Measurements from ENCODE around the gene B3GAT3. TPM values are rescaled to one million over a fixed set of nuclear protein-coding genes. Genes with fewer than 3 reads are reported as not detected.
A peak's percentile ranks its signal among the peaks of the same experiment; 100 is the strongest.
"Not testable (repeated sequence)": the region's sequence is repeated elsewhere in the genome, so short reads cannot be mapped to it uniquely, and the experiment has no call there.

Gene B3GAT3
- total RNA-seq, 4 donors from 2014 or later, result 29.9 to 54.1 (median 40.6) TPM

DNA sequence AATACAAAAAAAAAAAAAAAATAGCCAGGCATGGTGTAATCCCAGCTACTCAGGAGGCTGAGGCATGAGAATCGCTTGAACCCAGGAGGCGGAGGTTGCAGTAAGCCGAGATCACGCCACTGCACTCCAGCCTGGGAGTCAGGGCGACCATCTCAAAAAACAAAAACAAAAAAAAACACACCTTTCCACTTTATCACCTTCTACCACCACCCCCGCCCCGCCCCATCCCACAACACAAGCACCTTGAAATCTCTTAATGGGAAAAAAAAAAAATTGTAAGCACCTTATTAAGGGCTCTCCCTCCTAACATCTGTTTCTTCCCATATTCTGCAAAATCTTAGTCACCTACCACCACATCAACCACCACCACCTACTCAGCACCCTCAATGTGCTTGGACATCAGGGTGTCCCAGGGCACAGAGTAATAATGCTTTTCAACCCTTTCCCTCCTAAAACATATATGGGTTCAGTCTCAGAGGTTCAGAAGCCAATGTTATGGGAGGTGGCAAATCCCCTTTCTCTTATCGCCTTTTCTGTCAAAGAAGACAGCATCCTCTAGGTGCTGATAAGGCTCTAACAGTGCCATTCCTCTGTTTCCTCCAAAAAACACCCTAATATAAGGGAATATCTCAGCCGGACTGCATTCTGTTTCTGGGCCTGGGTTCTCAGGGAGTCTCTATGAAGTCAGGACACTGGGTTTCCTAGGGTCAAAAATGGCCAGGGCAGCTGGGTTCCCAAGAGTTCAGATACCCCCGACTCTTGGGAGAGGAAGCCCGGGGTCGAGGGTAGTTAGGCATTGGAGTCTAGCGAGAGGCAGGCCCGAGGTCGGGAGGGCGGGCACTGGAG, 30.6 kb upstream of the B3GAT3 start:
- no peaks in the 10 kb centered on the region for H3K27me3 ChIP-seq
- 31% methylated on average over 15 of the region's 16 CpGs for WGBS
- TF ChIP-seq POLR2AphosphoS5 (IDR thresholded peaks at IDR 0.05), result no peak
- TF ChIP-seq POLR2A (IDR thresholded peaks at IDR 0.05), result no peak
- TF ChIP-seq, protein P1, sequence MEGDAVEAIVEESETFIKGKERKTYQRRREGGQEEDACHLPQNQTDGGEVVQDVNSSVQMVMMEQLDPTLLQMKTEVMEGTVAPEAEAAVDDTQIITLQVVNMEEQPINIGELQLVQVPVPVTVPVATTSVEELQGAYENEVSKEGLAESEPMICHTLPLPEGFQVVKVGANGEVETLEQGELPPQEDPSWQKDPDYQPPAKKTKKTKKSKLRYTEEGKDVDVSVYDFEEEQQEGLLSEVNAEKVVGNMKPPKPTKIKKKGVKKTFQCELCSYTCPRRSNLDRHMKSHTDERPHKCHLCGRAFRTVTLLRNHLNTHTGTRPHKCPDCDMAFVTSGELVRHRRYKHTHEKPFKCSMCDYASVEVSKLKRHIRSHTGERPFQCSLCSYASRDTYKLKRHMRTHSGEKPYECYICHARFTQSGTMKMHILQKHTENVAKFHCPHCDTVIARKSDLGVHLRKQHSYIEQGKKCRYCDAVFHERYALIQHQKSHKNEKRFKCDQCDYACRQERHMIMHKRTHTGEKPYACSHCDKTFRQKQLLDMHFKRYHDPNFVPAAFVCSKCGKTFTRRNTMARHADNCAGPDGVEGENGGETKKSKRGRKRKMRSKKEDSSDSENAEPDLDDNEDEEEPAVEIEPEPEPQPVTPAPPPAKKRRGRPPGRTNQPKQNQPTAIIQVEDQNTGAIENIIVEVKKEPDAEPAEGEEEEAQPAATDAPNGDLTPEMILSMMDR (IDR thresholded peaks at IDR 0.05), result no peak
- TF ChIP-seq EP300 (IDR thresholded peaks at IDR 0.05), result no peak
- H3K4me1 ChIP-seq, result peaks cover 19% of the 10 kb centered on the region
- peaks cover 24% of the 10 kb centered on the region for H3K36me3 ChIP-seq
- H3K4me3 ChIP-seq, result peak overlapping the region; percentile 72
- peak overlapping the region; percentile 90 for H3K27ac ChIP-seq
- H3K9me3 ChIP-seq, result no peaks in the 10 kb centered on the region
- DNase-seq (ENCODE audit: low spot score in 2 of 2), result no peak

- H3K27ac ChIP-seq; H3K27me3 ChIP-seq; DNase-seq (ENCODE audit: low spot score in 2 of 2); H3K9me3 ChIP-seq; H3K4me3 ChIP-seq: not testable (repeated sequence)
- 96% methylated on average over 12 of the region's 12 CpGs for WGBS
- Histone ChIP-seq H3K4me1 (peaks cover 32% of the 10 kb centered on the region), H3K36me3 (peaks cover 24% of the 10 kb centered on the region)
Observed at GRCh38 chr11:62650283-62650682, 28.5 kb upstream of the B3GAT3 start.

DNA sequence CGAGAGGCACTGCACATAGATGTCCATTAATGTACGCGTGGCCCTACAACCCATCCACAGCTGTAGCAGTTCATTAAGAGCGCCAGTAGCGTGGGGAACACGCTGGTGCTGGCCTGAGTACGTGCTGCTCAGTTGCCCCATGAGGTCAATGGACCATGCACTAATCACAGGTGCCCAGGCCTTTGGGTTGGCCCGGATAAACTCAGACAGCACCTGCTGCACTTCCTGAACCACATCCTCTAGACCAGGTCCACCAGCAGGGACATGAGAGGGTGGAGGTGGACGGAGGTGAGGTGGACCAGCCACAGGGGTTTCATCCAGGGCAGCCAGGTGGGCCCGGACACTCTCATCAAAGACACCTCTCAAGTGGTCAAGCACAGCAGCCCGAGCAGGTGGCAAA, 27.7 kb upstream of the B3GAT3 start:
- TF ChIP-seq EP300 (IDR thresholded peaks at IDR 0.05) (no peak), POLR2A (IDR thresholded peaks at IDR 0.05) (no peak), POLR2AphosphoS5 (IDR thresholded peaks at IDR 0.05) (no peak)
- TF ChIP-seq, protein P1 (IDR thresholded peaks at IDR 0.05), result no peak
- Histone ChIP-seq H3K27ac (no peak overlapping the region), H3K4me3 (no peak overlapping the region), H3K36me3 (peaks cover 25% of the 10 kb centered on the region), H3K27me3 (no peaks in the 10 kb centered on the region), H3K9me3 (no peaks in the 10 kb centered on the region), H3K4me1 (peaks cover 40% of the 10 kb centered on the region)
- DNase-seq (ENCODE audit: low spot score in 2 of 2), result no peak
- WGBS, result 94% methylated on average over 11 of the region's 11 CpGs

DNA sequence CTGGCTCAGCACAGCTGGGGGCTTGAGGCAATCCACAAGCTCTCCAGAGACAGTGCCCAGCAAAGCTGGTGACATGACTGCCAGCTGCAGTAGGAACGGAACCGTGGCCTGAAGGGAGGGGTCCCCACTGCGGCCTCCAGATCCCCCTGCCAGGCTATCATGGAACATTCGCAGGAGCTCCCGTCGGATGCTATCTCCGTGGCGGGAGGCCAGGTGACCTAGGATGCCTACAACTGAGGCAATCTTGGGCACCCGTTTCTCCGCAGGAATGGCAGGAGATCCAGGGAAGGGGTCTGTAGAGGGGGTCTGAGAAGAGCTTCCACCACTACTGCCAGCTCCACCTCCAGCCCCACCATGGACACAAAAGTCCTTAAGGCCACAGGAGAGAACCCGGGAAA, 27.2 kb upstream of the B3GAT3 start:
- H3K36me3 ChIP-seq, result peaks cover 29% of the 10 kb centered on the region
- H3K27ac ChIP-seq, result no peak overlapping the region
- no peak for DNase-seq (ENCODE audit: low spot score in 2 of 2)
- H3K4me1 ChIP-seq, result peaks cover 43% of the 10 kb centered on the region
- H3K9me3 ChIP-seq, result no peaks in the 10 kb centered on the region
- H3K4me3 ChIP-seq, result no peak overlapping the region
- no peaks in the 10 kb centered on the region for H3K27me3 ChIP-seq
- no peak for TF ChIP-seq EP300 (IDR thresholded peaks at IDR 0.05)
- TF ChIP-seq, protein P1 (IDR thresholded peaks at IDR 0.05), result no peak
- WGBS, result 92% methylated on average over 11 of the region's 11 CpGs

GRCh38 chr11:62648185-62648966, 26.6 kb upstream of the B3GAT3 start:
- Histone ChIP-seq H3K27ac (no peak overlapping the region), H3K36me3 (peaks cover 35% of the 10 kb centered on the region), H3K27me3 (no peaks in the 10 kb centered on the region), H3K4me3 (no peak overlapping the region), H3K9me3 (no peaks in the 10 kb centered on the region), H3K4me1 (peaks cover 40% of the 10 kb centered on the region)
- no peak for TF ChIP-seq POLR2A (IDR thresholded peaks at IDR 0.05)
- TF ChIP-seq EP300 (IDR thresholded peaks at IDR 0.05), result no peak
- TF ChIP-seq POLR2AphosphoS5 (IDR thresholded peaks at IDR 0.05), result no peak
- TF ChIP-seq, protein P1 (IDR thresholded peaks at IDR 0.05), result no peak
- DNase-seq (ENCODE audit: low spot score in 2 of 2), result no peak
- 89% methylated on average over 14 of the region's 24 CpGs for WGBS

Data from suprapubic skin (tissue), 4 donors.